Epidermal melanocyte (primary cell): ENCODE measurements around the gene GALNT13.

Source experiments
- DNase-seq: peaks from one replicate; pipeline ENCODE4 v3.0.0; 2011; ENCODE audit warnings: low spot score; ENCODE audit not compliant: insufficient read length

GALNT13 gene

GRCh38 chr2:154125891-154126290 lies 254.2 kb downstream of the GALNT13 start:
- no peak for DNase-seq

DNA sequence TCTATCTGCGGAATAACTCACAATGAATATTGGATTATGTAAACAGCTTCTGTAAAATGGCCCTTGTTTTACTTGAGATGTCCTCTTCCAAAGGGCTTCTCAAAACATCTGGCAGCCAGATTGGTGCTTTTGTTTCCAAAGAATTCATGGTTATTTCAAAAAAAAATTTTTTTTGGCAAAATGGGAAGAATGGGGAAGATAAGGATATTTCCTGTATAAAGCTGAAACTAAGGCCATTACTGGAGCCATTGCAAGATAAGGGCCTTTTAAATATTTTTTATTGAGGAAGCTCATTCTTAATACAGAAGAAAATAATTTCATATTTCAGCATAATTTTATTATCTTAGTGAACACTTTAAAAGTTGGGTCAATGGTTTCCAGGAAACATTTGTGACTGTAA lies 259.1 kb downstream of the GALNT13 start:
- DNase-seq, result peak; percentile 14

DNA sequence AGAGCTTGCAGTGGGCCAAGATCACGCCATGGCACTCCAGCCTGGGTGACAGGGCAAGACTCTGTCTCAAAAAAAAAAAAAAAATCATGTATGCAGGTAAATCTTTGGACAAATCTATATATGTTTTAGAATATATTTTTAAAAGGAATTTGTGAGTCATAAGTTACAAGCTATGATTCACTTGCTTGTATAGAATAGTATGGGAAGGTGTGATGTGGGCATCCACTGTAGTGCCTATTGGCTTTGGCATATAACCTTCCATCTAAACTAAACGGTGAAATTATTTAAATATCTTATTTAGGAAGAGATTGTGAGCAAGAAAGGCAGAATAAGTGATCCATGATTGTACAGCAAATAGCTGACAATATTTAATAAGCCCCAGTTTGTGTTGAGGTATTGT lies 261.1 kb downstream of the GALNT13 start:
- DNase-seq, result no peak

GRCh38 chr2:154133823-154134222 lies 262.1 kb downstream of the GALNT13 start:
- DNase-seq, result no peak

GRCh38 chr2:154140249-154141025 lies 268.7 kb downstream of the GALNT13 start:
- DNase-seq, result no peak

GRCh38 chr2:154142480-154142879 lies 270.8 kb downstream of the GALNT13 start:
- no peak for DNase-seq

DNA sequence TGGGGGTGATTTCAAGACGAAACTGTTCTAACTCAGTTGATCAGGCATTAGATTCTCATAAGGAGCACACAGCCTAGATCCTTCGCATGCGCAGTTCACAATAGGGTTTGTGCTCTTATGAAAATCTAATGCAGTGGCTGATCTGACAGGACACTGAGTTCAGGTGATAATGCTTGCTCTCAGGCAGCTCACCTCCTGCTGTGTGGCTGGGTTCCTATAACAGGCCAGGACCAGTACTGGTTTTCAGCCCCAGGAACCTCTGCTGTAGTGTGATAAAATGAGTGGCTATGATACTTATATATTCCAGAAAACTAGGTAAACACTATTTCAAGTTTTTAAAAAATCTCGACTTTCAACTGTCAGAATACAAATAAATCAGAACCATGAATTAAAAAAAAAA lies 271.4 kb downstream of the GALNT13 start:
- no peak for DNase-seq

DNA sequence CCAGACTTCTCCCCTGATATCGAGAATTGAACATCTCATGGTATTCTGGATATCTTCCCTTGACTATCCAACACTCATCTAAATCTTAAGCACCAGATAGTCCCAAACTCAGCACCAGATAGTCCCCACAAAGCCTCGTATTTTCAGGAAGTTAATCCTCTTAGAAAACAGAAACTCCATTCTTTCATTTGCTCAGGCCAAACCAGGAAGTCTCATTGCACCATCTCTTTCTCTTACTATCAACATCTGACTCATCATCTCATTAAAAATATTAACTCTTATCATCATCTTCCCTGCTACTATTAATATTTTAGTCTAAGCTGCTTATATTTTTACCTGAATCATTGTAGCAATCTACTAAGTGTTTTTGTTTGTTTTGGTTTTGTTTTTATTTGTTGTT lies 286.4 kb downstream of the GALNT13 start:
- DNase-seq, result no peak

- DNase-seq, result no peak
These were observed 289.6 kb downstream of the GALNT13 start for GRCh38 chr2:154161286-154161685.

- DNase-seq, result no peak
These were observed 298.7 kb downstream of the GALNT13 start for GRCh38 chr2:154170400-154170799.

DNA sequence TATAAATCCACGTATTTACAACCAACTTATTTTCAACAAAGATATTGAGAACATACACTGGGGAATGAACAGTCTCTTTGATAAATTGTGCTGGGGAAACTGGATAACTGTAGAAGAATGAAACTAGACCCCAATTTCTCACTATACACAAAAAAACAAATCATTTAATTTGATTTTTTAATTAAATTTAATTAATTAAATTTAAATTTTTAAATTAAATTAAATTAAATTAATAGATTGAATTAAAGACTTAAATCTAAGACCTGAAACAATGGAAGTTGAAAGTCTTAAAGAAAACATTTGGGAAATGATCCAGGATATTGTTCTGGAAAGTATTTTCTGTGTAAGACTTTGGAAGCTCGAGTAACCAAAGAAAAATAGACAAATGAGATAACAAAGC lies 301.4 kb downstream of the GALNT13 start:
- no peak for DNase-seq

DNA sequence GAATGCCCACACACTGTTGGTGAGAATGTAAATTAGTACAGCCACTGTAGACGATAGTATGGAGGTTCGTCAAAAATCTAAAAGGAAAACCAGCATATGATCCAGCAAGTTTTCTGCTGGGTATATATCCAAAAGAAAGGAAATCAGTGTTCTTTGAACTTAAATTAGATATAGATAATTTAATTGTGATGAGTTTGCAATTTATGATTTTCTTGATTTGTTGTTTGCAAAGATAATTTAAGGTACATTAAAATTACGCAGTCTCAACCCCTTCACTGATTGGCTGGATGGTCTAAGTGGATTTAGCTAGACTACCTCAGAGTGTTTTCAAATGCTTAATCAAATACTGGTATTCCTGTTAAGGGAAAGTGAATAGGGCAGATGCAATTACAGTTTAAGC lies 302.2 kb downstream of the GALNT13 start:
- no peak for DNase-seq

DNA sequence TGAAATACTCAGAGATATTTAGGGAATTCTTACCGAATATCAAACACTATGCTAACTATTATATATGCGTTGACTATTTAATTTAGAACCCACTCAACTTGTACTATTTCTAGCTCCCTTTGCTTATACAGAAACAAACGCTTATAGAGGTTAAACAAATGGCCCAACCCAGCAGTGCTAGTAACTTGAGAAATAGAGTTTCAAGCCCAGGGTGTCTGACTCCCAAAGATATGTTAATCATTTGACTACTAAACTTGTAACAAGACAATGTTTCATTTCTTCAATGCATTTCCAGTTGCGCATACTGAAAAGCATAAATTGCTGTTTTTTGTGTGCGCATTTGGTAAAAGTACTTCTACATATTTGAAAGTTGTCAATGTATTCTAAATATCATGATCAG lies 310.3 kb downstream of the GALNT13 start:
- DNase-seq, result no peak

GRCh38 chr2:154187948-154188347 lies 316.2 kb downstream of the GALNT13 start:
- no peak for DNase-seq

DNA sequence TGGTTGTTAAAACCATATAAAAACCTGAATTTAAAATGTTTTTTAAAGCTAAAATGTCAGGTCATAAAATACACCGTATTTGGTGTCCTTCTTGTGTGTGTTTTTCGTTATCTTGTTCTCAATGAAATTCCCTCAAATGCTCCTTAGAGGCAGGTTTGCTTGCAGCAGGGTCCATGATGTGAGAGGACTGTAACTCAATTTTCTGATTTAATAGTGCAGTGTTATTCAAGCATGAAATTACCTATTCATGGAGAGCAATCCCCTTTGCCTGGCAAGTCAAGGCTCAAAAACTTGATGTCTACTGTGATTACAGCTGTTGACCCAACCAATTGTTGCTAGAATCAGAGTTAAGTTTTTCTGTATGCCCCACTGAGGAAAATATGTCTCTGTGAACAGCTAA lies 318.2 kb downstream of the GALNT13 start:
- DNase-seq, result no peak

GRCh38 chr2:154193246-154193645 lies 321.5 kb downstream of the GALNT13 start:
- DNase-seq, result no peak

DNA sequence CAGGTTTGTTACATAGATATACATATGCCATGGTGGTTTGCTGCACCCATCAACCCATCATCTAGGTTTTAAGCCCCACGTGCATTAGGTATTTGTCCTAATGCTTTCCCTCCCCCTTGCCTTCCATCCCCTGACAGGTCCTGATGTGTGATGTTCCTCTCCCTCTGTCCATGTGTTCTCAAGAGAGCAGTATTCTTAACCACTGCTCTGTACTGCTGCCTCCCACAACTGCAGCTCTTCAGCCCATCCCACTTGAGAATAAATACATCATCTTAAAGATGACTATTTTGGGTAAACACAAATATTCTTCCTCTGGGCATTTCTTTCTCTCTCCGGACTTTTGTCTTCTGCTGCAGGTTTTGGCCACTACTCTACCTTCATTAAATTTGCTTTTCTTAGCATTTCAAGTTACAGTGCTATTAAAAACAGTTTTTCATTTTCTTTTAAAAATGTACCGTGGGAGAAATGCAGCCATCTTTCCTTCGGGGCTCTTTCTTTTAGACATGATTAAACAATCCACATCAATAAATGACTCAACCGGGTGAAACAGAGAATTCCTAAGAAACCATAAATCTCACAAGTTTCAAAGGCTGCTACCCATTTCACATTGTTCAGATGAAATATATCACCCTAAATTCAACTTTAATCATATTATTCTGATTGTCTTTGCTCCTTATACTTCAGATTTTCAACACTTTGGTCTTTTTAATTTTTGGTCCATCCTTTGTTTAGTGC lies 323.4 kb downstream of the GALNT13 start:
- no peak for DNase-seq

GRCh38 chr2:154195644-154196195 lies 324.0 kb downstream of the GALNT13 start:
- DNase-seq, result no peak

GRCh38 chr2:154198866-154199265 lies 327.1 kb downstream of the GALNT13 start:
- DNase-seq, result no peak

GRCh38 chr2:154203206-154203605 lies 331.5 kb downstream of the GALNT13 start:
- no peak for DNase-seq

DNA sequence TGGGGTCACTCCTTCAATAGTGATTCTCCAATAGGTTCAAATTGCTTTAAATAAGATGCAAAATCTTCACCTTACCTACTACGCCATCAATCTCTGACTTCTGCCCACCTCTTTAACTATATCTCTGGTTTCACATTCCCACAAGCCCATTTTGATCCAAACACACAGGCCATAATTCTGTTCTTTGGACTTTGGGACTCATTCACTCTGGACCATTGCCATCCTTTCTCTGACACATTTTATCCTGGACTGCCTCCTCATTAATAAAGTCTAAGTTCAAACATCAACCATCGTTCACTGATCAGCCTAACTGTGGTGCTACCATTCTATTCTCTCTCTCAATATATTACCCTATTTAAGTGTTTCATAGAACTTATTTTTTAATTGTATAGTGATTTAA lies 332.2 kb downstream of the GALNT13 start:
- no peak for DNase-seq

- DNase-seq, result no peak
These were observed 335.7 kb downstream of the GALNT13 start for GRCh38 chr2:154207288-154208047.
